Right atrium auricular region (tissue), 2 donors: ENCODE measurements around the gene TEX44. TPM values are rescaled to one million over a fixed set of nuclear protein-coding genes. Genes with fewer than 3 reads are reported as not detected.

Source experiments
- DNase-seq: peaks from one replicate; pipeline ENCODE4 v3.0.0-alpha.2; 2019; ENCODE audit warnings: low spot score
- H3K27ac ChIP-seq, 2 donors: fragments of 200-600 bp; sonication (generic); 1 replicate in 1 of 2; 2 replicates in 1 of 2; pipeline ENCODE4 v1.5.1; 2016 to 2019
- H3K27me3 ChIP-seq, 2 donors: fragments of 200-600 bp; sonication (generic); one replicate each; pipeline versions ENCODE4 v1.5.1 to v1.6.0; 2017 to 2019
- H3K36me3 ChIP-seq: fragments of 200-600 bp; sonication (generic); one replicate; pipeline ENCODE4 v1.5.1; 2016
- H3K4me1 ChIP-seq, 2 donors: fragments of 200-600 bp; sonication (generic); one replicate each; pipeline versions ENCODE4 v1.5.1 to v1.6.0; 2017 to 2019
- H3K4me3 ChIP-seq, 2 donors: fragments of 200-600 bp; sonication (generic); 1 replicate in 1 of 2; 2 replicates in 1 of 2; pipeline ENCODE4 v1.5.1; 2017 to 2019; ENCODE audit warnings: mild to moderate bottlenecking in 1 of 2, moderate library complexity in 1 of 2
- H3K9me3 ChIP-seq, 2 donors: fragments of 200-600 bp; sonication (generic); one replicate each; pipeline ENCODE4 v1.5.1; 2019
- total RNA-seq, 2 donors: library from RNA; depleted of rRNA; stranded (reverse); fragments of >200 nt; gene quantifications; one replicate each; pipeline ENCODE4 v1.1.0, GENCODE V29; 2016
- TF ChIP-seq, protein P1 (sequence below), 2 donors: fragments of 200-600 bp; sonication (generic); IDR thresholded peaks; one replicate each; pipeline ENCODE4 v1.5.1; 2019; ENCODE audit warnings: antibody characterized with exemption in 2 of 2

Gene TEX44
- total RNA-seq, 2 donors from 2014 or later, result not detected

DNA sequence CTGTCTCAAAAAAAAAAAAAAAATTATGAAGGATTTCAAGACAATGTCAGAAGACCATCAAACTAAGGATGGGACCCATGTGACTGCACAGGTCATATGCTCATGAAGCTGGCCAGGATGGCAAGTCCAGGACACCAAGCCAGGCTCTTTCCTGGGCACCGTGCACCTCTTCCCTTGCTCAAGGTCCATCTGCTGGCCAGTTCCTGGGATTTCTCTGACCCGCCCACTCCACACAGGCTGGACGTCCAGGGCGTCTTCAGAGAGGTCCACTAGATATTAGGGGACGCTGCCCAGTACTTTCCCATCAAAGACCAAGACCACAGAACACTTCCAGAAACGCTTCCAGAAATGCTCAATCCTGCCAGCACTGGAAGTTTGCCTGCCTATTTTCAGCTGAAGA is 14.3 kb downstream of the TEX44 start:
- Histone ChIP-seq H3K4me1 (peaks cover 0 to 36% of the 10 kb centered on the region in 2 donors), H3K27me3 (no peaks in the 10 kb centered on the region), H3K36me3 (no peaks in the 10 kb centered on the region), H3K27ac (peak overlapping the region; percentile 96 to 100), H3K4me3 (no peak overlapping the region), H3K9me3 (no peaks in the 10 kb centered on the region)
- TF ChIP-seq, protein P1, sequence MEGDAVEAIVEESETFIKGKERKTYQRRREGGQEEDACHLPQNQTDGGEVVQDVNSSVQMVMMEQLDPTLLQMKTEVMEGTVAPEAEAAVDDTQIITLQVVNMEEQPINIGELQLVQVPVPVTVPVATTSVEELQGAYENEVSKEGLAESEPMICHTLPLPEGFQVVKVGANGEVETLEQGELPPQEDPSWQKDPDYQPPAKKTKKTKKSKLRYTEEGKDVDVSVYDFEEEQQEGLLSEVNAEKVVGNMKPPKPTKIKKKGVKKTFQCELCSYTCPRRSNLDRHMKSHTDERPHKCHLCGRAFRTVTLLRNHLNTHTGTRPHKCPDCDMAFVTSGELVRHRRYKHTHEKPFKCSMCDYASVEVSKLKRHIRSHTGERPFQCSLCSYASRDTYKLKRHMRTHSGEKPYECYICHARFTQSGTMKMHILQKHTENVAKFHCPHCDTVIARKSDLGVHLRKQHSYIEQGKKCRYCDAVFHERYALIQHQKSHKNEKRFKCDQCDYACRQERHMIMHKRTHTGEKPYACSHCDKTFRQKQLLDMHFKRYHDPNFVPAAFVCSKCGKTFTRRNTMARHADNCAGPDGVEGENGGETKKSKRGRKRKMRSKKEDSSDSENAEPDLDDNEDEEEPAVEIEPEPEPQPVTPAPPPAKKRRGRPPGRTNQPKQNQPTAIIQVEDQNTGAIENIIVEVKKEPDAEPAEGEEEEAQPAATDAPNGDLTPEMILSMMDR (IDR thresholded peaks at IDR 0.05), result no peak
- DNase-seq, result no peak

DNA sequence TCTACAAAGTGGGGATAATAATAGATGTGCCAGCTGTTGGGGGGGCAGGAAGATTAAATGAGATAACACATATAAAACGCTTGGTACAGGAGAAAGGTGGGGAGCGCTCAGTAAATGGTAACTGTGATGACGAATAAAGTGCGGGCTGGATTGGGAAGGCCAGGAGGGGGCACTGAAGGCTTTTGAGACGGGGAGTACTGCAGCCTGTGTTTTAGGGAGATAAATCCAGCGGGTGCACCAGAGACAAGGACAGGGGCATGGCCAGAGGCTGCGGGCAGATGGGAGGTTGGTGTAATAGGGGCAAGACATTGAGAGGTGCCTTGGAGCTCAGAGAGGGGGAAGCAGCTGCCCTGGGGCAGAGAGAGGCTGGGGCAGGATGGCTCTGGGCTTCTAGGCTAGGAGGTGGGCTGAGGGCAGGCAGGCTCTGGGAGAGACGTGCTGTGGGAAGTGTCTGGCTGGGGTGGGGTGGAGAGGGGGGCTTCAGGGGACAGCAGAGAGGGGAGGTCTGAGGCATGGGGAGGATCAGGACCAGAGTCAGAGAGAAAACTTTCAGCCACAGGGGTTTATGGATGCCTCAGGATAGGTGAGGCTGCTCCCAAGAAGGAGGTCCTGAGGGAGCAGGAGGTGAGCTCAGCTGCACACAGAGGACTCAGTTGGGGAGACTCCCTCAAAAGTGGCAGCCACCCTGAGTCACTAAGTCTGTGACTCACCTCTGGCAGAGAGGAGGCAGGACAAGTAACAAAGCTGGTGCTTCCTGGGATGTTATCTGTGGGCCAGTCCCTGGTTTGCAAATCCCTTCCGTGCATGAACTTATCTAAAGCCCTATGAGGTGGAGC is 18.8 kb downstream of the TEX44 start:
- Histone ChIP-seq H3K4me1 (peaks cover 0 to 46% of the 10 kb centered on the region in 2 donors), H3K4me3 (no peak overlapping the region), H3K27me3 (no peaks in the 10 kb centered on the region), H3K36me3 (no peaks in the 10 kb centered on the region), H3K9me3 (no peaks in the 10 kb centered on the region), H3K27ac (peak overlapping the region; percentile 97 to 99)
- peak; percentile 76 for DNase-seq
- TF ChIP-seq, protein P1 (IDR thresholded peaks at IDR 0.05), result peak in 1 of 2 donors; percentile 58

DNA sequence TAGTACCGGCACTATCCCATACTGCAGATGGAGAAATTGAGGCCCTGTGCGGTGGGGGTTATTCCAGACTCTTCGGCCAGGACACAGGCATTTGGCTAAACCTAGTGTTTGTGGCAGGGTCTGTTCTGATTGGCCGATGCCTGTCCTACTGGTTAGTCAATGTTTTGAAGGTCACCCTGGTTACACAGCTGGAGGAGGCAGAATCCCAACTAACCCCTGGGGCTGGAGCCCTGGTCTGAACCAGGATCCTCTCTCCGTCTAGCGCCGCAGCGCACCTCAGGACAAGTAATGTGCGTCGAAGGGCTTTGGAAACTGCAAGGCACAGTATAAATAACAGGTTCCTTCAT is 19.4 kb downstream of the TEX44 start:
- Histone ChIP-seq H3K27me3 (no peaks in the 10 kb centered on the region), H3K4me3 (no peak overlapping the region), H3K4me1 (peaks cover 0 to 46% of the 10 kb centered on the region in 2 donors), H3K27ac (peak overlapping the region; percentile 97 to 99), H3K9me3 (no peaks in the 10 kb centered on the region), H3K36me3 (no peaks in the 10 kb centered on the region)
- TF ChIP-seq, protein P1 (IDR thresholded peaks at IDR 0.05), result no peak
- DNase-seq, result peak; percentile 84

GRCh38 chr2:231612456-231613330 is 20.0 kb downstream of the TEX44 start:
- Histone ChIP-seq H3K4me3 (peak overlapping the region in 1 of 2 donors; percentile 52), H3K9me3 (no peaks in the 10 kb centered on the region), H3K4me1 (peaks cover 0 to 46% of the 10 kb centered on the region in 2 donors), H3K27ac (peak overlapping the region; percentile 97 to 99), H3K27me3 (no peaks in the 10 kb centered on the region), H3K36me3 (no peaks in the 10 kb centered on the region)
- peak; percentile 97 for DNase-seq
- TF ChIP-seq, protein P1 (IDR thresholded peaks at IDR 0.05), result peak; percentile 99

DNA sequence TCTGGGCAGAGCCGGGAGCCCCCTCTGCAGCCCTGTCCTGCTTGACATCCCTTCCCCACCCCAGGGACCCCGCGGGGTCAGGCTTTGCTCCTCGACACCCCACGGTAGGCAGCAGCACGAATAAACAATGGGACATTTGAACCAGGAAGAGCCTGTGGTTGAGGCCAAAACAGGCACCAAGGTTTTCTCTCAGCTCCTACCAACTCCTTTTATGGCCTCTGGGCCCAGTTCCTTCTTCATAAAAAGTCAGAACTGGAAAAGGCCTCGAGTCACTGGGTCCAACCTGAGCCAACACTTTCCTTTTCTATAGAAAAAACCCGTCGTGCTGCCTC is 20.6 kb downstream of the TEX44 start:
- H3K27ac ChIP-seq, result peak overlapping the region; percentile 97 to 99
- peaks cover 0 to 46% of the 10 kb centered on the region in 2 donors for H3K4me1 ChIP-seq
- no peaks in the 10 kb centered on the region for H3K27me3 ChIP-seq
- TF ChIP-seq, protein P1 (IDR thresholded peaks at IDR 0.05), result no peak
- peak overlapping the region in 1 of 2 donors; percentile 52 for H3K4me3 ChIP-seq
- H3K9me3 ChIP-seq, result no peaks in the 10 kb centered on the region
- H3K36me3 ChIP-seq, result no peaks in the 10 kb centered on the region
- DNase-seq, result no peak
